Caco-2 (cell line): ENCODE results near the gene CTNNB1. TPM values are rescaled to one million over a fixed set of nuclear protein-coding genes. Genes with fewer than 3 reads are reported as not detected.

Source experiments
- BruUV-seq: library from RNA; stranded (reverse); fragments of 400-500 nt; replicated peaks from 2 replicates; lab custom pipeline; 2021; lab: Mats Ljungman, UMichigan
- CTCF ChIA-PET: fragments of 300-600 bp; sonication (Branson Sonifier 250); formaldehyde crosslinking; loops from one replicate; lab custom pipeline; 2022; ENCODE audit warnings: antibody characterized with exemption; lab: Charles Lee
- POLR2A ChIA-PET: fragments of 300-600 bp; sonication (Branson Sonifier 250); formaldehyde crosslinking; loops from one replicate; lab custom pipeline; 2022; ENCODE audit warnings: antibody characterized with exemption; lab: Charles Lee
- DNase-seq, 2 experiments: peaks; one replicate each; pipeline versions ENCODE4 v3.0.0 to v3.0.0-alpha.2; 2020 to 2022
- H3K27me3 ChIP-seq: replicated peaks from 2 replicates; pipeline ENCODE4 v1.6.0; 2011; ENCODE audit warnings: low read length; ENCODE audit not compliant: control insufficient read depth, insufficient read depth
- H3K36me3 ChIP-seq: 2 replicates; pipeline ENCODE4 v1.5.1; 2011; ENCODE audit warnings: low read length; ENCODE audit not compliant: control insufficient read depth, insufficient read depth
- H3K4me1 ChIP-seq: fragments of 250-450 bp; sonication (Bioruptor Pico); 2 replicates; pipeline ENCODE4 v1.5.1; 2020; ENCODE audit warnings: mild to moderate bottlenecking
- H3K4me3 ChIP-seq: 2 replicates; pipeline ENCODE4 v1.5.1; 2011; ENCODE audit warnings: low read depth, mild to moderate bottlenecking, control low read depth, low read length
- H3K9me3 ChIP-seq: fragments of 250-450 bp; sonication (Bioruptor Pico); 2 replicates; pipeline ENCODE4 v1.5.1; 2020; ENCODE audit warnings: mild to moderate bottlenecking, moderate library complexity
- H3K27ac Mint-ChIP-seq: one replicate; pipeline ENCODE4 v1.8.0; 2022; ENCODE audit warnings: mixed read lengths; ENCODE audit not compliant: unreplicated experiment
- H3K27me3 Mint-ChIP-seq: one replicate; pipeline ENCODE4 v1.8.0; 2022; ENCODE audit warnings: mixed read lengths; ENCODE audit not compliant: insufficient read depth, unreplicated experiment
- H3K36me3 Mint-ChIP-seq: one replicate; pipeline ENCODE4 v1.8.0; 2022; ENCODE audit warnings: mild to moderate bottlenecking, mixed read lengths; ENCODE audit not compliant: insufficient read depth, unreplicated experiment
- H3K4me1 Mint-ChIP-seq: one replicate; pipeline ENCODE4 v1.8.0; 2022; ENCODE audit warnings: low read depth, mixed read lengths; ENCODE audit not compliant: unreplicated experiment
- H3K4me3 Mint-ChIP-seq: one replicate; pipeline ENCODE4 v1.8.0; 2022; ENCODE audit warnings: mild to moderate bottlenecking, moderate library complexity, mixed read lengths; ENCODE audit not compliant: unreplicated experiment
- H3K9me3 Mint-ChIP-seq: one replicate; pipeline ENCODE4 v1.8.0; 2022; ENCODE audit warnings: mixed read lengths; ENCODE audit not compliant: unreplicated experiment
- CTCF ChIP-seq, 2 experiments: fragments of 200-600 bp in 1 of 2; IDR thresholded peaks; 1 replicate in 1 of 2; 2 replicates in 1 of 2; pipeline versions ENCODE4 v1.5.1 to v1.8.0; 2011 to 2022; ENCODE audit warnings: antibody characterized with exemption in 1 of 2, control low read depth in 1 of 2, inconsistent platforms in 1 of 2, low read depth in 1 of 2, low read length in 1 of 2, mild to moderate bottlenecking in 1 of 2, moderate library complexity in 1 of 2; ENCODE audit not compliant: insufficient read depth in 1 of 2, severe bottlenecking in 1 of 2, unreplicated experiment in 1 of 2
- intact Hi-C: fragments of 100-400 bp; cut with micrococcal nuclease; formaldehyde crosslinking; loops from one replicate; pipeline ENCODE4 v1.10.0; 2022; ENCODE audit not compliant: unreplicated experiment
- total RNA-seq: library from RNA; stranded (reverse); gene quantifications from 2 replicates; pipeline ENCODE4 v1.2.3, GENCODE V29; 2022

Gene CTNNB1
- total RNA-seq, 1 experiment from 2014 or later, result 206 TPM

- Mint-ChIP-seq H3K36me3 (peaks cover 22% of the 10 kb centered on the region), H3K27me3 (no peaks in the 10 kb centered on the region), H3K4me1 (peaks cover 32% of the 10 kb centered on the region), H3K9me3 (no peaks in the 10 kb centered on the region), H3K4me3 (no peak overlapping the region), H3K27ac (no peak overlapping the region)
- Histone ChIP-seq H3K9me3 (no peaks in the 10 kb centered on the region), H3K36me3 (no peaks in the 10 kb centered on the region; the same call in 1 of the 2 replicates), H3K4me3 (no peak overlapping the region), H3K4me1 (peaks cover 52% of the 10 kb centered on the region), H3K27me3 (no peaks in the 10 kb centered on the region)
- DNase-seq, result no peak
- TF ChIP-seq CTCF (IDR thresholded peaks at IDR 0.05; ENCODE audit: insufficient read depth in 1 of 2, low read depth in 1 of 2, low read length in 1 of 2, severe bottlenecking in 1 of 2, unreplicated experiment in 1 of 2), result no peak
- BruUV-seq, result no TSS peak
- POLR2A ChIA-PET, result no interaction called here
- CTCF ChIA-PET, result no interaction called here
- intact Hi-C loops, result loop anchor here (1.0 to 10.0 kb wide), 5 partner anchors 71 to 880 kb away; no protein-coding TSS in a partner anchor
These were observed 5.1 kb downstream of the CTNNB1 start for GRCh38 chr3:41204369-41204768.

- Histone ChIP-seq H3K9me3 (no peaks in the 10 kb centered on the region), H3K27me3 (no peaks in the 10 kb centered on the region), H3K4me1 (peaks cover 52% of the 10 kb centered on the region), H3K36me3 (no peaks in the 10 kb centered on the region; the same call in 1 of the 2 replicates), H3K4me3 (no peak overlapping the region)
- no peak for TF ChIP-seq CTCF (IDR thresholded peaks at IDR 0.05; ENCODE audit: insufficient read depth in 1 of 2, low read depth in 1 of 2, low read length in 1 of 2, severe bottlenecking in 1 of 2, unreplicated experiment in 1 of 2)
- DNase-seq, result no peak
- ChIA-PET POLR2A (no interaction called here), CTCF (no interaction called here)
- Mint-ChIP-seq H3K4me3 (no peak overlapping the region), H3K36me3 (peaks cover 16% of the 10 kb centered on the region), H3K9me3 (no peaks in the 10 kb centered on the region), H3K27me3 (no peaks in the 10 kb centered on the region), H3K27ac (no peak overlapping the region), H3K4me1 (peaks cover 32% of the 10 kb centered on the region)
- intact Hi-C loops, result loop anchor here (10.0 kb wide), 2 partner anchors 481 to 881 kb away; no protein-coding TSS in a partner anchor
- BruUV-seq, result no TSS peak
These were observed 6.3 kb downstream of the CTNNB1 start for GRCh38 chr3:41205591-41205990.

GRCh38 chr3:41207355-41207754 is 8.1 kb downstream of the CTNNB1 start:
- Histone ChIP-seq H3K4me1 (peaks cover 44% of the 10 kb centered on the region), H3K27me3 (no peaks in the 10 kb centered on the region), H3K4me3 (no peak overlapping the region), H3K36me3 (no peaks in the 10 kb centered on the region; the same call in 1 of the 2 replicates), H3K9me3 (no peaks in the 10 kb centered on the region)
- peaks cover 29% of the 10 kb centered on the region for H3K4me1 Mint-ChIP-seq
- intact Hi-C loops, result loop anchor here (10.0 kb wide), 2 partner anchors 483 to 883 kb away; no protein-coding TSS in a partner anchor
- H3K36me3 Mint-ChIP-seq, result peaks cover 11% of the 10 kb centered on the region
- BruUV-seq, result no TSS peak
- no peak overlapping the region for H3K27ac Mint-ChIP-seq
- no peak for TF ChIP-seq CTCF (IDR thresholded peaks at IDR 0.05; ENCODE audit: insufficient read depth in 1 of 2, low read depth in 1 of 2, low read length in 1 of 2, severe bottlenecking in 1 of 2, unreplicated experiment in 1 of 2)
- H3K9me3 Mint-ChIP-seq, result no peaks in the 10 kb centered on the region
- H3K27me3 Mint-ChIP-seq, result no peaks in the 10 kb centered on the region
- ChIA-PET POLR2A (no interaction called here), CTCF (no interaction called here)
- no peak overlapping the region for H3K4me3 Mint-ChIP-seq
- DNase-seq, result no peak
